GM19452 (cell line): ENCODE data around the gene PPM1L.

Experiments
- ATAC-seq: cut with Tn5 transposase; IDR thresholded peaks from one replicate; pipeline ENCODE4 v1.9.1; 2021; ENCODE audit not compliant: unreplicated experiment

PPM1L gene

GRCh38 chr3:160758929-160759577 is 3.0 kb downstream of the PPM1L start:
- no peak for ATAC-seq

GRCh38 chr3:160763073-160763472 is 7.0 kb downstream of the PPM1L start:
- no peak for ATAC-seq

DNA sequence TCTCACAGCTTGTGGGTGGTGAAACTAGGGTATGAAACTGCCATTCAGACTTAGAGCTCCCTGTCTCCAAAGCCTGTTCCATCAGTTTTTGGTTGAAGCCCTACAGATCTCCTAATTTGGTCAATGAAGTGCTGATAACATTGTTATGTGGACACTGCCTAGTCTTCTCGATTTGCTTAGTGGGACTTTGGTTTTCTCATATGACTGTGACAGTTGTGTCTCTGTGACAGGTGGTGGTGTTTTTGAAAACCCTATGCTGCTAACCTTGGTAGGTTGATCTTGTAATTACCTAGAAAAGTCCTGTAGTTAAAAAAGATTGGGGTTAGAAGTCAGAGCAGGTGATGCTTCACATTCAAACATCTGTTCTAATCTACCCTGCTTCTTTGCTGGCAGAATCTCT is 9.2 kb downstream of the PPM1L start:
- no peak for ATAC-seq

DNA sequence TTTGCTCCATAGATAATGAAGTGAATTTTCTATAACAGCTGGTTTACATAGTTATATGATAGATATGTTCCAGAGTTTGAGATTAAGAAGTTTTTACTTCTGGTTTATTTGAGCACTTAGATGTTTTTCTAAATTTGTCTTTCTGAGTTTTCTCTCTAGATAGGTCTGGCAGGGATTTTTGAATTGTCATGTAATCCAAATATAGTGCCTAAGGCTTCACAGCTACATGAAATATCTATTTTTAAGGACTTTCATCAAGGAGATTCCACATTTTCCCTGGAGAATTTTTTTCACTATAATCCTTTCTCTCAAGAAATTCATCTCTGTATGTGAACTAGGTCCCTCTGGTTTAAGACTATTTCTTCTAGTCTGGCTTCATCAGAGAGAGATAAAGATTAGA is 12.0 kb downstream of the PPM1L start:
- no peak for ATAC-seq

DNA sequence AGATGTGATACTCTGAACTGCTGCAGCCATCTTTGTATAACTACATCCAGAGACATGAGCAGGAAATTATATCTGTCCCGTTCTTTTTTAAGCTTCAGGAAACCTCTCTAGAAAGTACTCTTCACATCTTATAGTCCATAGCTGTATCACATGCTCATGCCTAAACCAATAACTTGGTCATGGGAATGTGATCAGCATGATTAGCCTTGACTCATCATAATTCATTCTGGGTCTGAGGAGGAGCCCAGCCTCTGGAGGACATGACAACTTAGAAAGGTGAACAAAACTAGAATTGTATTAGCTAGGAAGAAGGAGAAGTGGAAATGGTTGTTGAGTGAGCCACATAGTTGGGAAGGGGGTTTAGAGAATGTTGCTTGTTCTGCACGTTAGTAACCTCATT is 12.9 kb downstream of the PPM1L start:
- ATAC-seq = no peak

DNA sequence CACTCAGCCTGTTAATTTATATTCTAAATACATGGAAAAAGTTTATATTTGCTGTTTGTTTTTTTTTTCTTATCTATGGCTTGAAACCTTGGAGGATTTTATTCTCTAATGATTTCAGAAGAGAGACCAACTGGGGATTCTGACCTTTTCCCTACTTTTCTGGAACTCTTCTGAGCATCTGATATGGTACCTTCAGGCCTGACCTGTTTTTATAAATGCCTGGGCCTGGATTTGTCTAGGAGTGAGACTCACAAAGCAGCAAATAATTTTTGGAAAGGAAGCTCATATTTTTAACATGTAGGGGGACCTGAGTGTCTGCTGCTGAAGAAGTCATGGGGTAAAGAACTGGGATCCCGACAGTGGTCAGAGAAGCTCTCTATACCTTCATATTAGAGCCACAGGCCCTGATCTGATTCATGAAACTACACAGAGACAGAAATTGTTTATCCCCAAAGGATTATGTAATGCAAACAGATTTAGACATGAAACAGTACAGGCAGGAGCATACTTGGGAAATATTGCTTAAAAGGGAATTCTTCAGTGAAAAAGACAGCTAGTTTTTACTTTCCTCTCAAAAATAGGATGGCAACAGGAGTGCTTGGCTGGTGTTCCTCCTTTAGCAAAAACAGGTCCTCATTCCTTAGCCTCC is 15.9 kb downstream of the PPM1L start:
- no peak for ATAC-seq

DNA sequence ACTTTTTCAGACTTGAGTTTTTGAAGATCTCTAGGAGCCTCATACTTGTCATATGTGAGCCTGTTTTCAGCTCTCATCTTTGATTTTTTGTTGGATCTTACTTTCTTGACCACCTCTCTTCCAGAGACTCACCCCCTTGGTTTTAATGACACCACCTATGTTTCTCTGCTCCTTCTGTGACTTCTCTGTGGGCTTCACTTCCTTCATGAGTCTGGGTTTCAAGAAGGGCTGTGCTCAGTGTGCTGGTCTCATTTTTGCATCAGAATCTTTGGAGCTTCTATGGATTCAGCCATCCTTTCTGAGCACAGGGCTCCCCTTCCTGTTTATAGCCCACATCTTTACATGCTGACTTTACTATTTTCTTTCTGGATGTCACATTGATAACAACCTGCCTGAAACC is 17.7 kb downstream of the PPM1L start:
- ATAC-seq = no peak

DNA sequence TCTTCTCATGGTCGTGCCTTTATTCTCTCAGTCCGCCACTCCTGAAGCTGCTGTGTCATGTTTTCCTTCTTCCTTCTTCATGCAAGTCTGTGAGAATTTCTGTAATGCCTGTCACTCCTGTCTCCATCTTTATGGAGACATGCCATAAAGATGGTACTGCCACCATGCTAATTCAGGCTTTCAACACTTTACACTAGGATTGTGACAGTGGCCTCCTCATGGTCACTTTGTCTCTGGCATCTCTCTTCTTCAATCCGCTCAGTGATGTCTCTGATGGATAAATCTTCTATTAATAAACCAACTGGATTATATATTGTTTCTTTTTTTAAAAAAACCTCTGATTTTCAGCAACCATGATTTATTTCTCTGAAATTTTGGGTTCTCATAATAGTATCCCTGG is 18.1 kb downstream of the PPM1L start:
- ATAC-seq = no peak

DNA sequence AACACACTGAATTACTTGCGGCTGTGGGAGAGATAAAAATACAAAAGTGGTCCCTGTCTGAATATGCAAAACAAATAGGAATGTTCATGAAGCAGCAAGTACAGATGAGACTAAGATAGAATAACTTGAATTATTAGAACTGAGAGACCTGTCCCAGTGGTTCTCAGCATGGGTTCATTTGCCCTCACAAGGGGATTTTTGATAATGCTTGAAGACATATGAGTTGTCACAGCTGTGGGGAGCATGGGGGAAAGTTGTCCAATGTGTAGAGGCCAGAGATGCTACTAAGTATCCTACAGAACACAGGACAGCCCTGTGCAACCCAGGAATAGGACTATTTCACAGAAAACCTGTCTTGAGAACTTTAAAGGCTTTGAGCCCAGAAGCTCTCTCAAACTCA is 22.4 kb downstream of the PPM1L start:
- no peak for ATAC-seq

DNA sequence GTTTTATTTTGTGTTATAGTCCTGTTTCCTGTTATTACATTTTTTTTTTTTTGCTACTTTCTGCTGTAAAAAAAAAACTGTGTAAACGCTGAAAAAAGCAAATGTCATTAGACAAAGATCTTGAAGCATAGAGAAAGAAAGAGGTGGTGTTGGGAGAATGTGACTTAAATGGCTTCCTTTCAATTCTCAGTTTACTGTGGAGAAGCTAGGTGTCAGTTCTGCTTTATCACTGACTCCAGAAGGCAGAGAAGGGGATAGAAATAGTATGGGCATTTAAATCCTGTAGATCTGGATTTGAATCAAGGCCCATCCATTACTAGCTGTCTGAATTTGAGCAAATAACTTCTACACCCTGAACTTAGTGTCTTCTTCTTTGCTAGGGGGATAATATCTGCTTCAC is 23.0 kb downstream of the PPM1L start:
- ATAC-seq = no peak

- no peak for ATAC-seq
These were observed 24.2 kb downstream of the PPM1L start for GRCh38 chr3:160780245-160780644.

DNA sequence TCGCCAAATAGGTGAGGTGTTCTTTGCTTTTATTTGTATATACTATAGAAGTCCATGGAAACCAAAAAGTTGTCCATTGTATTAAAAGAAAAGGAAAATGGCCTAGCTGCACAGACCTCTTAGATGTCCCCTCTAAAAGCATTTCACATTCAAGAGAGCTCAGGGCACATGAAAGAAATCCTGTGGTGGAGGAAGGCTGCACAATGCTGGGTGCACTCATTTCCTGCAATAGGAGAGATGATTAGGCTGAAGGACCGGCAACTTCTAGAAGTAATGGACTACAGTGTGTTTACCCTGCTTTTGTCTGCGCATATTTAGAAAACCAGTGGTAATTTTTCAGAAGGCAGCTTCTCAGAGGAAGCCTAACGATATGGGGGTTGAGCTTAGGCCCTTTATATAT is 25.4 kb downstream of the PPM1L start:
- ATAC-seq = no peak

GRCh38 chr3:160781863-160782262 is 25.8 kb downstream of the PPM1L start:
- ATAC-seq = no peak

- ATAC-seq = no peak
These were observed 28.8 kb downstream of the PPM1L start for GRCh38 chr3:160784853-160785252.

- no peak for ATAC-seq
These were observed 34.7 kb downstream of the PPM1L start for GRCh38 chr3:160790726-160791125.

DNA sequence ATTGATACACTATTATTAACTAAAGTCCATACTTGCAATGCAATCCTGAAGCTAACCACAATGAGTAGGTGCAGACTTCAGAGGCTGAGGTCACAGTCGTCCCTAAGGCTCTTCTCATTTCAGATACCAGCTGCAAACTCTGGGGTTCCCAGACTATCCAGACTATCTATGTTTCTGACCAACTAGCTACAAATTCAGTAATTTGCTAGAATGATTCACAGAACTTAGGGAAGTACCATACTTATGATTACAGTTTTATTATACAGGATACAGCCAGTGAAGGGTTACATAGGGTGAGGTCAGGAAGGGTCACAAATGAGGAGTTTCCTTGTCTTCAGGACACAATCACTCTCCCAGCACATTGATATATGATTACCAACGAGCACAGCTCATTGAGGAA is 36.5 kb downstream of the PPM1L start:
- no peak for ATAC-seq

DNA sequence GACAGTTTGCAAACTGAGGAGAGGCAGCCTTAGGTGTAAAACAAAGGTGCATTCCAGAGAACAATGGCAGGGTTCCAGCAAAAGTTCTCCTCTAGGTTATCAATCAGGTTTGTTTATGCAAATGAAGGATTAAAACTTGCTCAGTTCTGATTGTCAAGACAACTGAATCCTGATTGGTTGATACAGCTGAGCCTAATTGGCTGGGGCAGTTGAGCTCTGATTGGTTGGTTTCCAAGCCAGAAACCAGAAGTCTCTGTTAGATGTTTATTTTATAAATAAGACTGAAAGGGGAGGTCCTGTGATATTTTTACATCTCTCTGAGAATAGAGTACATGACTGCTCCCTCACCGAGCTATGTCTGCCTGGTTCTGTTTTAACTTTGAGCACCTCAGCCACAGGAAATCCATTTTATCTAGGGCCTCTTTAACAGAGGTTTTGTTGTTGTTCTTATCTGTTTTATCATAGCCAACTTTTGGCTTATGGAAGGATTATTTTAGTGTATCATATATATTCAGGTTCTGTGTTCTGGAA is 37.8 kb downstream of the PPM1L start:
- no peak for ATAC-seq

DNA sequence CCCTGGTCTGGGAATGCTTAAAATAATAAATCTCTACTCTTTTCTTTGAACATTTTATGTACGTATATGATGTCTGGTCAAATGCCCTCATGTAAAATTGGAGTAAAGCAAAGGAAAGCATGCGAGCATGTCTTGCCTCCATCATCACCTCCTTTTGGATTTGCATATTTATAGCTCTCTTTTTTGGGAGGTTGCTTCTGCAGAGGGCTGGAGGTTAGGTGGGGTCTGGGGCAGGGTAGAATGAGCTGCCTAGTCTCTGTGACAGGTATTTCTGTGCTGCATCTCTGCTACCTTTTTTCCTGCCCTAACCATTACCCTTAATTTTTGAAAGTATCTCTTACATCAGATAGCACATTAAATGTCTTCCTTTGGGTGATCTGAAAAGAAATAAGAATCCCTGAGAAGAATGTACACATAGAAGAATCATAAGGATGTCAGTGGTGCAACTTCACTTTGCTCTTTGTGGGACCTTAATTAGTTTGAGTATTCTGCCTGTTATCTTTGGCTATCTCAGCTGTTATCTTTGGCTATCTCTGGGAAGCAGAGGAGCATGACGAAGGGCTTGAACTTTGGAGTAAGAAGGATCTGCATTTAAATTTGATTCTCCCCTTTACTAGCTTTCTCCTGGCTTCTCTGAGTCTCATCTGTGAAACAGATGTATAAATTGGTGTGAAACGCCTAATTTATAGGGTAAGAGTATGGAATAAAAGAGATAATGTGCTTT is 40.2 kb downstream of the PPM1L start:
- ATAC-seq = no peak

DNA sequence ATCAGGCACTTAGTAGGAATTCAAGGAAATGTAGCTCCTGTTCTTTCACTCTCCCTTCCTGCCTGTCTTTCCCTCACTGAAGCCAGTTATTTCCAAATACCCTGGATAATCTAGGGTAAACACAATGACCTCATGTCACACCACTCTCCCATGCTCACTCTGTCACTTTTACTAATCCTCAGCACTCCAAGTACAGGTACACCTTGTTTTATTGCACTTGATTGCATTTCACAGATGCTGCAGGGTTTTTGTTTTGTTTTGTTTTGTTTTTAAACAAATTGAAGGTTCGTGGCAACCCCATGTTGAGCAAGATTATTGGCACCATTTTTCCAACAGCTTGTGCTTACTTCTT is 40.8 kb downstream of the PPM1L start:
- no peak for ATAC-seq

GRCh38 chr3:160797356-160797755 is 41.3 kb downstream of the PPM1L start:
- no peak for ATAC-seq

GRCh38 chr3:160801386-160802118 is 45.5 kb downstream of the PPM1L start:
- ATAC-seq = peak; percentile 58

DNA sequence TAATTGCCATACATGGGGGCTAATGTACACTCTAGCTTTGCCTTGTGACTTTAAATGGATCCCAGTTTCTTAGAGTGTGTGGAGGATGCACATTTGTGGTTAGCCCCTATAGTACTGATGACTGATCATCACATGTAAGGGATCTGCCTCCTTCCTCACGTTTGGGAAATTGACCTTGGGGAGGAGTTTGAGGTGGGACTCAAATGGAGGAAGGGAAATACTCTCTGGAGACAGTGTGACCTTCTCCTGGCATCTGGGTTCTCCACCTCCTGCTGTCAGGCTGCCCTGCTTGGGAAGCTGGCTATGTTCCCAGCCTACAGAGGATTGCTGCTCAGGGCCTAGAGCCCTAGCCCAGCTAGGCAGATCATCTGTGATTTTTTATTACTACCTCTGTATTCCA is 48.7 kb downstream of the PPM1L start:
- ATAC-seq = no peak
